DOHH2 (cell line): Measurements from ENCODE around the gene RGS7BP.

Source experiments
- H3F3A ChIP-seq: fragments of 200-600 bp; sonication (generic), shearing (Covaris generic); 2 replicates; pipeline ENCODE4 v1.6.0; 2016; ENCODE audit warnings: antibody characterized with exemption, mild to moderate bottlenecking; ENCODE audit not compliant: control insufficient read depth, insufficient read depth
- H3K27ac ChIP-seq: fragments of 200-600 bp; sonication (generic); 2 replicates; pipeline ENCODE4 v1.5.1; 2014; ENCODE audit warnings: low read depth, mild to moderate bottlenecking, low read length, moderate library complexity
- H3K27me3 ChIP-seq: fragments of 200-600 bp; sonication (generic); 2 replicates; pipeline ENCODE4 v1.6.1; 2014; ENCODE audit warnings: mild to moderate bottlenecking, low read length, mixed read lengths; ENCODE audit not compliant: control insufficient read depth
- H3K36me3 ChIP-seq: fragments of 200-600 bp; sonication (generic); 2 replicates; pipeline ENCODE4 v1.6.1; 2014; ENCODE audit warnings: mild to moderate bottlenecking, low read length, moderate library complexity, mixed read lengths; ENCODE audit not compliant: control insufficient read depth
- H3K4me1 ChIP-seq: fragments of 200-600 bp; sonication (generic); 2 replicates; pipeline ENCODE4 v1.6.1; 2014; ENCODE audit warnings: mild to moderate bottlenecking, low read length, mixed read lengths; ENCODE audit not compliant: control insufficient read depth
- H3K4me2 ChIP-seq: fragments of 200-600 bp; sonication (generic); 2 replicates; pipeline ENCODE4 v1.6.0; 2014; ENCODE audit warnings: mild to moderate bottlenecking, low read length, moderate library complexity
- H3K4me3 ChIP-seq: fragments of 200-600 bp; sonication (generic); 2 replicates; pipeline ENCODE4 v1.5.1; 2014; ENCODE audit warnings: mild to moderate bottlenecking, low read length, mixed read lengths
- H3K79me2 ChIP-seq: fragments of 200-600 bp; sonication (generic); 2 replicates; pipeline ENCODE4 v1.6.1; 2014; ENCODE audit warnings: mild to moderate bottlenecking, low read length, mixed read lengths; ENCODE audit not compliant: control insufficient read depth
- H3K9me2 ChIP-seq: fragments of 200-600 bp; sonication (generic); replicated peaks from 2 replicates; pipeline ENCODE4 v1.6.1; 2014; ENCODE audit warnings: mild to moderate bottlenecking, low read length, mixed read lengths; ENCODE audit not compliant: control insufficient read depth
- H3K9me3 ChIP-seq: fragments of 200-600 bp; sonication (generic); 2 replicates; pipeline ENCODE4 v1.6.1; 2014; ENCODE audit warnings: antibody characterized with exemption, low read length, mixed read lengths; ENCODE audit not compliant: control insufficient read depth, insufficient read depth
- H4K20me1 ChIP-seq: fragments of 200-600 bp; sonication (generic); 2 replicates; pipeline ENCODE4 v1.6.0; 2014; ENCODE audit warnings: low read depth, mild to moderate bottlenecking, antibody characterized with exemption, low read length, moderate library complexity; ENCODE audit not compliant: control insufficient read depth, insufficient read depth
- EZH2phosphoT487 ChIP-seq: fragments of 200-600 bp; sonication (generic); IDR thresholded peaks from 2 replicates; pipeline ENCODE4 v1.6.1; 2017; ENCODE audit warnings: borderline replicate concordance, mild to moderate bottlenecking, antibody characterized with exemption, low read length, moderate library complexity, mixed read lengths
- TF ChIP-seq, protein P1 (sequence below): fragments of 200-600 bp; sonication (generic); IDR thresholded peaks from one replicate; pipeline ENCODE4 v1.5.1; 2014; ENCODE audit warnings: antibody characterized with exemption, mild to moderate bottlenecking, low read depth, low read length; ENCODE audit not compliant: poor library complexity, severe bottlenecking

The RGS7BP gene

DNA sequence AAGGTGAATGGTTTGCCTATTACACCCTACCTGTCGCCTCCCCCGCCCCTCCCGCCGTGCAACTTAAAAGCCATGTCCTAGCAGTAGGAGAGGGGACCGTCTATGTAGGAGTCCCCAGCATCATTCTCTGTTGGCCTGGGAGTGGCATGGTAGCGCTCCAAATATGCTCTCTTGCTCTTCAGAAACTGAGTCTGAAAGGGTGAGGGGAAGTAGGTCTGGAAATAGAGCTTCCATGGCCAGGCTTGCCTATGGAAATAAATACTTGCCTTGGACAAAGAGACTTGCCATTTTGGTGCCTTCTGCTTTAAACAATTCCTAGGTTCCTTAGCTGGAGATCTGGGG is 1.4 kb downstream of the RGS7BP start:
- TF ChIP-seq EZH2phosphoT487, result no peak
- TF ChIP-seq, protein P1, sequence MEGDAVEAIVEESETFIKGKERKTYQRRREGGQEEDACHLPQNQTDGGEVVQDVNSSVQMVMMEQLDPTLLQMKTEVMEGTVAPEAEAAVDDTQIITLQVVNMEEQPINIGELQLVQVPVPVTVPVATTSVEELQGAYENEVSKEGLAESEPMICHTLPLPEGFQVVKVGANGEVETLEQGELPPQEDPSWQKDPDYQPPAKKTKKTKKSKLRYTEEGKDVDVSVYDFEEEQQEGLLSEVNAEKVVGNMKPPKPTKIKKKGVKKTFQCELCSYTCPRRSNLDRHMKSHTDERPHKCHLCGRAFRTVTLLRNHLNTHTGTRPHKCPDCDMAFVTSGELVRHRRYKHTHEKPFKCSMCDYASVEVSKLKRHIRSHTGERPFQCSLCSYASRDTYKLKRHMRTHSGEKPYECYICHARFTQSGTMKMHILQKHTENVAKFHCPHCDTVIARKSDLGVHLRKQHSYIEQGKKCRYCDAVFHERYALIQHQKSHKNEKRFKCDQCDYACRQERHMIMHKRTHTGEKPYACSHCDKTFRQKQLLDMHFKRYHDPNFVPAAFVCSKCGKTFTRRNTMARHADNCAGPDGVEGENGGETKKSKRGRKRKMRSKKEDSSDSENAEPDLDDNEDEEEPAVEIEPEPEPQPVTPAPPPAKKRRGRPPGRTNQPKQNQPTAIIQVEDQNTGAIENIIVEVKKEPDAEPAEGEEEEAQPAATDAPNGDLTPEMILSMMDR, result no peak
- Histone ChIP-seq H3K27ac (no peak overlapping the region), H3K9me3 (no peaks in the 10 kb centered on the region), H4K20me1 (no peaks in the 10 kb centered on the region), H3K27me3 (0 out of 2 replicates have a peak, but pooled peaks cover under 1% of the 10 kb centered on the region), H3K4me2 (no peak overlapping the region), H3K79me2 (no peaks in the 10 kb centered on the region), H3K9me2 (no peaks in the 10 kb centered on the region), H3K4me3 (no peak overlapping the region), H3K4me1 (no peaks in the 10 kb centered on the region), H3K36me3 (no peaks in the 10 kb centered on the region), H3F3A (no peaks in the 10 kb centered on the region)

DNA sequence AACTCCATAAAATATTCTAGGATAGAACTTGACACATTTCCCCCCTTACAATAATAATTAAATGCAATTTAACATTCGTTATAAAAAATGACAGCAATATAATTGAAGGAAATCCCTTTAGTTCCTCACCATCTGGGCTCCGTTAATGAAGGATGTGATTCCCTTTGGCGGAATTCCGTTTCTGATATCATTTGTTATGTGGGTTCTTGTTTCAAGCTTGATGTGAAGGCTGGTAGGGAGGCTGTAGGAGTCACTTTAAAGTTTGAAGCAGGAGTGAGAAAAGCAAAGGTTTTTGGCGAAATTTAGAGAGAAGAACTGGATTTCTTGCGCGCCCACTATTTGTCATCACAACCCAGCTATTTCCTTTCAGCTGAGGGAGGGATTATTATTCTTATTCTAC is 4.0 kb downstream of the RGS7BP start:
- H3F3A ChIP-seq, result no peaks in the 10 kb centered on the region
- H3K27ac ChIP-seq, result no peak overlapping the region
- H3K27me3 ChIP-seq, result no peaks in the 10 kb centered on the region
- no peaks in the 10 kb centered on the region for H3K9me2 ChIP-seq
- no peak overlapping the region for H3K4me2 ChIP-seq
- H4K20me1 ChIP-seq, result no peaks in the 10 kb centered on the region
- no peaks in the 10 kb centered on the region for H3K4me1 ChIP-seq
- no peaks in the 10 kb centered on the region for H3K79me2 ChIP-seq
- H3K4me3 ChIP-seq, result no peak overlapping the region
- no peak for TF ChIP-seq EZH2phosphoT487
- H3K9me3 ChIP-seq, result no peaks in the 10 kb centered on the region
- H3K36me3 ChIP-seq, result no peaks in the 10 kb centered on the region

DNA sequence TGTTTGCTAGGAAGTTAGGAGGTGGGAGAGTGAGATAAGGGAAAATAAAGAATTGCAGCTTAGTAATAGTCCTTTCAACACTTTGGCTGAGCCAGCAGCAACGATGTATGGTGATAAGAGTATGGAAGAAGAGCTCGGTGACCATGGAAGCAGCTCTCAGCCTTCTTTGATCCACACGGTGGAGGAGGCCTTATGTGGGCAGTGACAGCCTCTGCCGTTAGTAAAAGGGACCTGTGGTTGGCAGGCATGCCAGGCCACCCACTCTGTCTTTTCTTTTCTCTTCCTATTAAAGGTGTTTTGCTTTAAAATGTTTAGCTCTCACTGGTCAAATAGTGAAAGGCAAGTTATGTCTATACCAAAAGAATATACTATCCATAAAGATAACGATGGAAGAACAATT is 7.7 kb downstream of the RGS7BP start:
- Histone ChIP-seq H4K20me1 (no peaks in the 10 kb centered on the region), H3K9me3 (no peaks in the 10 kb centered on the region), H3K27me3 (no peaks in the 10 kb centered on the region), H3K4me2 (no peak overlapping the region), H3K4me3 (no peak overlapping the region), H3K36me3 (no peaks in the 10 kb centered on the region), H3K79me2 (no peaks in the 10 kb centered on the region), H3K9me2 (no peaks in the 10 kb centered on the region), H3F3A (no peaks in the 10 kb centered on the region), H3K4me1 (no peaks in the 10 kb centered on the region), H3K27ac (no peak overlapping the region)
- TF ChIP-seq, protein P1, result no peak
- no peak for TF ChIP-seq EZH2phosphoT487

DNA sequence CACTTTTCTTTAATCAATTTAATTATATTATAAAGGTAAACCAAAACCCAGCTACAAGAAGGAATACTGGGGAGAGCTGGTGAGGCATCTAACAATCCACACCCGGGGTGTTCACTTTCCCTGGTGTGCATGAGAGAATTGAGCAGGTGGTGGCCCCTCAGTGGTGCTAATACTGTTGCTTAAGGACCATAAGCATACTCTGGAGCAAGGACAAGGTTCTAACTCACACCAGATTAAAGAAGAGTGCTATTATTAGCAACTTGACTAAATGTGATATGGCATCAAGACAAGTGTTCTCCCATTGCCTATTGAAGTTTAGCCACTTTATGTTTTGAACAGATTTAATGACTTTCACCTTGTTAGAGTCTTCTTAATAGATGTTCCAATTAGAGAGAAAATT is 8.8 kb downstream of the RGS7BP start:
- Histone ChIP-seq H3K79me2 (no peaks in the 10 kb centered on the region), H3K4me1 (peaks cover 4% of the 10 kb centered on the region; the same call in 1 of the 2 replicates), H3K27me3 (no peaks in the 10 kb centered on the region), H3F3A (no peaks in the 10 kb centered on the region), H3K36me3 (no peaks in the 10 kb centered on the region), H3K27ac (no peak overlapping the region), H3K9me2 (no peaks in the 10 kb centered on the region), H3K4me2 (no peak overlapping the region), H3K9me3 (no peaks in the 10 kb centered on the region), H3K4me3 (no peak overlapping the region), H4K20me1 (no peaks in the 10 kb centered on the region)
- TF ChIP-seq EZH2phosphoT487, result no peak
- TF ChIP-seq, protein P1, result no peak
